Left ventricle myocardium inferior (tissue), 1 donor: ENCODE measurements around the gene MVB12B. TPM values are rescaled to one million over a fixed set of nuclear protein-coding genes. Genes with fewer than 3 reads are reported as not detected.

Source experiments
- DNase-seq: peaks from one replicate; pipeline ENCODE4 v3.0.0-alpha.2; 2020
- H3K27ac ChIP-seq: fragments of 200-600 bp; replicated peaks from 2 replicates; pipeline ENCODE4 v1.8.0; 2021
- H3K27me3 ChIP-seq: fragments of 200-600 bp; 2 replicates; pipeline ENCODE4 v1.8.0; 2021; ENCODE audit warnings: low read depth
- H3K36me3 ChIP-seq: fragments of 200-600 bp; 2 replicates; pipeline ENCODE4 v1.8.0; 2021
- H3K4me1 ChIP-seq: fragments of 200-600 bp; 2 replicates; pipeline ENCODE4 v1.8.0; 2021
- H3K4me3 ChIP-seq: fragments of 200-600 bp; 2 replicates; pipeline ENCODE4 v1.8.0; 2021; ENCODE audit warnings: mild to moderate bottlenecking, moderate library complexity
- H3K9me3 ChIP-seq: fragments of 200-600 bp; replicated peaks from 2 replicates; pipeline ENCODE4 v1.8.0; 2021
- intact Hi-C: fragments of 100-400 bp; cut with micrococcal nuclease; formaldehyde crosslinking; loops from one replicate; pipeline ENCODE4 v1.11.0; 2022
- total RNA-seq: library from RNA; stranded (reverse); fragmentation: NEBNext Ultra II Directional; extraction: Animal tissue kit (Norgen Biotek cat#: 25700); gene quantifications from one replicate; pipeline ENCODE4 v1.2.1, GENCODE V29; 2021
- TF ChIP-seq, protein P1 (sequence below): fragments of 200-600 bp; IDR thresholded peaks from 2 replicates; pipeline ENCODE4 v1.8.0; 2021; ENCODE audit warnings: antibody characterized with exemption, mild to moderate bottlenecking, borderline replicate concordance
- donor health status: DM: no; HTN: yes; CAD: no; lungs with severe emphysema.

Gene MVB12B
- total RNA-seq, 1 donor from 2014 or later: 11.2 TPM

DNA sequence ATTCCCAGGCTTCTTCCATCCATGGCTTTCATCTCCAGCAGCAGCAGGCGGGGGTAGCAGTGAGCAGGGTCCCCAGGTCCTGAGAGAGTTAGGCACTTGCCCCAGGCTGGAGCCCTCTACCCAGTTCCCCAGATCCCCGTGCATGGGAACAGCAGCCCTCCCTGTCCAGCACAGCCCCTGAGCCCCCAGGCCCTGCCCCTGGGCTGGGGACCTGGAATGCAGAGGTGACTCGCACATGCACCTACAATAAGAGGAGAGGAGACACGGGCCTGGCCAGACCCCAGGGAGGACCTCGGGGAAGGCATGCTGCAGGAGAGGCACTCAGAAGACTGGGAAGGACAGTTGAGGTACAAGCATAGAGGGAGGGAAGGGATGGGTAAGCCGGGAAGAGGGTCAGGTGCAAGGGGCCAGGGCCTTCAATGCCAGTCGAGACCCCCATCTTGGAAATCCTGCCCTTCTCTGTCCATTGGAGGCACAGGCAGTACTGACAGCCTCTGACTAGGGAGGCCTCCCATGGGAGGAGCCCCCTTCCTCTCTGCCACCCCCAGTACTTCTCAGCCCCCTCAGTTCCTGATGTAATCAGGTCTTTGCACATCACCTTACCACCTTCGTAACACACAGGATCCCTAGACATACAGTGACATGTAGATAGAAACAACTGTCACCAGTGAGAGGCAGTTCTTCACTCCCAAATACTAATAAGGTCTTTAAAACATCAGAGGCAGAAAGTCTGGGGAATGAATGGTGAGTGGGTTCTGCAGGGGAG, 151.8 kb downstream of the MVB12B start:
- Histone ChIP-seq H3K4me3 (no peak overlapping the region), H3K9me3 (no peaks in the 10 kb centered on the region), H3K4me1 (no peaks in the 10 kb centered on the region), H3K36me3 (peaks cover 7% of the 10 kb centered on the region), H3K27ac (no peak overlapping the region), H3K27me3 (no peaks in the 10 kb centered on the region)
- intact Hi-C loops: no loop called here
- TF ChIP-seq, protein P1, sequence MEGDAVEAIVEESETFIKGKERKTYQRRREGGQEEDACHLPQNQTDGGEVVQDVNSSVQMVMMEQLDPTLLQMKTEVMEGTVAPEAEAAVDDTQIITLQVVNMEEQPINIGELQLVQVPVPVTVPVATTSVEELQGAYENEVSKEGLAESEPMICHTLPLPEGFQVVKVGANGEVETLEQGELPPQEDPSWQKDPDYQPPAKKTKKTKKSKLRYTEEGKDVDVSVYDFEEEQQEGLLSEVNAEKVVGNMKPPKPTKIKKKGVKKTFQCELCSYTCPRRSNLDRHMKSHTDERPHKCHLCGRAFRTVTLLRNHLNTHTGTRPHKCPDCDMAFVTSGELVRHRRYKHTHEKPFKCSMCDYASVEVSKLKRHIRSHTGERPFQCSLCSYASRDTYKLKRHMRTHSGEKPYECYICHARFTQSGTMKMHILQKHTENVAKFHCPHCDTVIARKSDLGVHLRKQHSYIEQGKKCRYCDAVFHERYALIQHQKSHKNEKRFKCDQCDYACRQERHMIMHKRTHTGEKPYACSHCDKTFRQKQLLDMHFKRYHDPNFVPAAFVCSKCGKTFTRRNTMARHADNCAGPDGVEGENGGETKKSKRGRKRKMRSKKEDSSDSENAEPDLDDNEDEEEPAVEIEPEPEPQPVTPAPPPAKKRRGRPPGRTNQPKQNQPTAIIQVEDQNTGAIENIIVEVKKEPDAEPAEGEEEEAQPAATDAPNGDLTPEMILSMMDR: no peak
- DNase-seq: no peak

DNA sequence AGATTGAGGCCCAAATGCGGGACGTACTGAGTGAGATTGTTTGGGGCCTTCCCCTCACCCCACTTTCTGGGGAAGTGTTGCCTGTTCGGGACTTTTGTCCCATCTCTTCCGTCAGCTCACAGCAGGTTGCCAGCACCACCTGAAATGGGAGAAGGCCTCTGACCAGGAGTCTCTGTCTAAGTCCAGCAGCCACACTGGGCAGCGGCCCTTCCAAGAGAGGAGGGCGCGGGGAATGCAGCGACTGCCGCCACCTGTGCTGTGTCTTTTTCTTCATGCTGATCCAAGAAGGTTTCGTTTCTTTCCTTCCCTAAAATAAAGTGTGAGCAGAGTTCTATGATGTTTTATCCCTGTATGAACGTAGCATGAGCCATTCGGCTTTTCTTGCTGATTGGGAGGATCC, 152.9 kb downstream of the MVB12B start:
- Histone ChIP-seq H3K4me3 (no peak overlapping the region), H3K27me3 (no peaks in the 10 kb centered on the region), H3K9me3 (no peaks in the 10 kb centered on the region), H3K4me1 (no peaks in the 10 kb centered on the region), H3K36me3 (peaks cover 7% of the 10 kb centered on the region), H3K27ac (no peak overlapping the region)
- DNase-seq: no peak
- TF ChIP-seq, protein P1: no peak
- intact Hi-C loops: no loop called here

DNA sequence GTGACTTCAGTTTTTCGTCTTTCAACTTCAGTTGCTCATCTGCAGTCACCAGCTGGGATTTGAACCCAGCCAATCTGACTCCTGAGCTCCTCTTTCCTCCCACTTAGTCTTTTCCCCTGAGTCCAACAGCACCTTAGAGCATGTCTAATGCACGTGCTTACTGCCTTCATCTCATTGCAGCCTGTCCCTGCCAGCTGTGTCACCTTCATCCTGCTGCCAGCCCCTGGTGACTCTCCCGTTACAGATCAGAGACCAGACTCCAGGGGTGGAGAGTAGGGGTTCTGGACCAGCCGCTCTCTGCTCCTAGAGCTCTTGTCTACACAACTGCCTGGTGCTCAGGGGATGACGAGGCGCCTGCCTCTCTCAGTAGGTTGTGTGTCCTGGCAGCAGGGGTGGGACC, 154.2 kb downstream of the MVB12B start:
- no peak overlapping the region for H3K27ac ChIP-seq
- peaks cover 7% of the 10 kb centered on the region for H3K36me3 ChIP-seq
- no peaks in the 10 kb centered on the region for H3K9me3 ChIP-seq
- intact Hi-C loops: no loop called here
- TF ChIP-seq, protein P1: no peak
- H3K27me3 ChIP-seq: no peaks in the 10 kb centered on the region
- H3K4me3 ChIP-seq: no peak overlapping the region
- DNase-seq: no peak
- no peaks in the 10 kb centered on the region for H3K4me1 ChIP-seq

DNA sequence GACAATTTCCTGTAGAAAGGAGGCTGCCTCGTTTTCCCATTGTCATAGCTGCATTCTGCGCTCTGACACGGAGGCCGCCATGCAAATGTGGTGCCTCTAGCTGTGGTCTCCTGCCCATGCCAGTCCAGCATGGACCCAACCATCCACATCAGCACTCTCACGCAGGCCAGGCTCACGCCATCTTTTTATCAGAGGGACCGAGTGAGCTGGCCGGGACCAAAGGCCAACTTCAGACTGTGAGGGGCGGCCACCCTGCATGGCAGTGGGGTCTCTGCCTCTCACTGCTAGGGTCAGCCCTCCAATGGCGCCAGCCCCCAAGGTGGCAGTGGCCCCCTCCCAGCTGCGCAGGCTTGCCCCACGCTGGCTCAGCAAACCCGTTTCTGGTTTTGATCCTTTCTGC, 155.2 kb downstream of the MVB12B start:
- intact Hi-C loops: no loop called here
- TF ChIP-seq, protein P1: no peak
- H3K36me3 ChIP-seq: peaks cover 7% of the 10 kb centered on the region
- DNase-seq: no peak
- no peaks in the 10 kb centered on the region for H3K4me1 ChIP-seq
- H3K9me3 ChIP-seq: no peaks in the 10 kb centered on the region
- no peak overlapping the region for H3K4me3 ChIP-seq
- no peaks in the 10 kb centered on the region for H3K27me3 ChIP-seq
- H3K27ac ChIP-seq: no peak overlapping the region

DNA sequence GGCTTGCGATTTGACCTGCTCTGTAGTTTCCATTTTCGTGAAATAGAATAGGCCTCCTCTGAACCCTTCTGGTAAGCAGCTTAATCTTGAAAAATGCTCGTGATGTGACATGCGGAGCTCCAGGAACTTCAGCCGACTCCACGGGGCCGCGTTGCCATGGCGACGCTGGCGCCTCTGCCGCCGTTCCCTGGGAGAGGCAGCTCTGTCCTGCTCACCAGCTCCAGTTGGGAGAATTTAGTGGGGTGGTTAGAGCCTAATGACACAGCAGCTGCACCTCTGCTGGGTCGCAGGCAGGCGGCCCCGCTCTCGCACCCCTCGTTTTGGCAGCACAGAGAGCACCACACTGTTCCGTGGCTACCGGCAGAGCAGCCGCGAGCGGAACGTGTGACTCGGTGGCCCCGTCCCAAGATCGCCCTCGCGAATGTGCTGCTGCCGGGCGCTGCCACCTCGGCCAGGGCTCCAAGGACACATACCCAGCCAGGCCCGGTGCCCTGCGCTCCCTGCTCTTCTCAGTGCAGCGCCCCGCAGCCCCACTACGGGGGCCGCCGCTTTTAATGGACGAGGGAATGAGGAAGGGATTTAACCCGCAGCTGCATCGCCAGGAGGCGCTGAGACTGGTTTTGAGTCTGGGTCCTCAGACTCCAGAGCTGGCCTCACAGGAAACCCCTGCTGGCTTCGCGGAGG, 155.9 kb downstream of the MVB12B start:
- no peak for DNase-seq
- no peak overlapping the region for H3K4me3 ChIP-seq
- H3K27ac ChIP-seq: no peak overlapping the region
- H3K9me3 ChIP-seq: no peaks in the 10 kb centered on the region
- peaks cover 7% of the 10 kb centered on the region for H3K36me3 ChIP-seq
- TF ChIP-seq, protein P1: no peak
- no peaks in the 10 kb centered on the region for H3K27me3 ChIP-seq
- no peaks in the 10 kb centered on the region for H3K4me1 ChIP-seq
- intact Hi-C loops: no loop called here
